Esophagus squamous epithelium (tissue), 4 donors: ENCODE results near the gene CCDC81.

Source experiments
- CTCF ChIP-seq, 6 experiments: fragments of 450-650 bp in 4 of 6; fragments of 200-600 bp in 2 of 6; sonication (generic) in 2 of 6; IDR thresholded peaks; one replicate each; pipeline ENCODE4 v1.5.1; 2016 to 2019; ENCODE audit warnings: antibody characterized with exemption in 6 of 6, mild to moderate bottlenecking in 4 of 6, moderate library complexity in 4 of 6
- POLR2A ChIP-seq, 4 donors: fragments of 450-650 bp; IDR thresholded peaks; one replicate each; pipeline ENCODE4 v1.6.1; 2017; ENCODE audit warnings: antibody characterized with exemption in 4 of 4, mild to moderate bottlenecking in 4 of 4, moderate library complexity in 3 of 4

DNA sequence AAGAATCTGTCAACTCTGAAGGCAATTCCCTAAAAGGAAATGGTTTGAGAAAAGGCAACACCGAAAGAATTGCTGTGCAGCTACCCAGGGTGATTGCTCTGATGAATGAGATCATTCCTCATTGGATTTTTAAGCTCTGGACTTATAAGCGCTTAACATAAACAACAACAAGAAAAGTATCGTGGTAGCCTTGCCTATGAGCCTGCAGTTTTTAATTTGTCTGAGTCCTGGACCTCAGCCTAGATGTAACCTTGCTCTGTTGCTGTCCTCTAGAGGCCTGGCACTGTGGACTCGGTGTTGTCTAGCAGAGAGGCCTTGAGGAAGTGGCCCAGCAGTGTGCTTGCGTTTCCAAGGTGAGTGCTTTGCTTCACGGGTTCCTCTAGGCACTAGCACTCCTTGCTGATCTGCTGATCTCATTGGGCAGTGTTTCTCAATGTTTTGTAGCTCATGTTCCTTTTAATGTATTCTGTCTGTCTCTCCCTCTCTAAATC lies 20.4 kb downstream of the CCDC81 start:
- TF ChIP-seq POLR2A (IDR thresholded peaks at IDR 0.05): no peak
- no peak for TF ChIP-seq CTCF (IDR thresholded peaks at IDR 0.05)
